HG03460 (cell line): ENCODE data around the gene DSTN.

Experiments
- ATAC-seq: cut with Tn5 transposase; IDR thresholded peaks from one replicate; pipeline ENCODE4 v1.9.1; 2021; ENCODE audit not compliant: unreplicated experiment

Gene DSTN

DNA sequence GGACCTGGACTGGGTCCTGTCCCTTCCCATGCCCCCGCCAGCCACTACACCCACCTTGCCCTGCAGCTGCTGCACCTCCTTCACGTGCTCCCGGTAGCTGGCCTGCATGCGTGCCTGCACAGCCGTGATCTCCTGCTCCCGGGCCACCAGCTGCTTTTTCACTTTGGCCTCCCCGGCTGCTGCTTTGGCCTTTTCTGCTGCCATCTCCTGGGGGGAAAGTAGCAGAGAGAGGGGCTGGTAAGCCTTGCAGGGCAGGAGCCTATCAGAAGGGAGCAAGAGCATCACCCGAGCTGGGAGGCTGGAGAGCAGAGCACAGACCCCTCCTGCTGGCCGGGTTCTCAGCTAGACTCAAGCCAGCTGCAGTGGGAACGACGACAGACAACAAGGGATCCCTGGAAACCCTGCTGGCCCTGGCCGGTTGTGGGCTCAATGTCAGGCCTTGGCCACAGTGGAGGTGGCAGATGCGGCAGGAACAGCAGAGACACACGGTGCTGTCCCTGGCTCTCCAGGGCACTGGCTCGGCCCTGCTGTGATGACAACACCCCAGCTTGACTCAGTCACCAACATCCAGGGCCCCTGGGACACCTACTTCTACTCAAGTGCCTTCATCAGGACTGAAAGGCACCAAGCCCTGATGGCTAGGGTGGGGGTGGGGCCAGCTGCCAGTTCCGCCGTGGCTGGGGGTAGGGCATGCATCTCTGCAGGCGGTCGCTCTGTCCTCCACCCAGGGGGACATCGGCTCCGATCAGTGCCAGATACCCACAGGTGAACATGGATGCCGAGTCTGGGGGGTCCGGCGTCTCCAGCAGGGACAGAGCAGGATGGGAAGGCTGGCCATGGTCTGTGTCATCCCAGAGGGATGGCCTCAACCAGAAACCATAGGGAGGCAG is 66.9 kb downstream of the DSTN start:
- no peak for ATAC-seq

- no peak for ATAC-seq
Observed at GRCh38 chr20:17637413-17637780, 67.5 kb downstream of the DSTN start.

DNA sequence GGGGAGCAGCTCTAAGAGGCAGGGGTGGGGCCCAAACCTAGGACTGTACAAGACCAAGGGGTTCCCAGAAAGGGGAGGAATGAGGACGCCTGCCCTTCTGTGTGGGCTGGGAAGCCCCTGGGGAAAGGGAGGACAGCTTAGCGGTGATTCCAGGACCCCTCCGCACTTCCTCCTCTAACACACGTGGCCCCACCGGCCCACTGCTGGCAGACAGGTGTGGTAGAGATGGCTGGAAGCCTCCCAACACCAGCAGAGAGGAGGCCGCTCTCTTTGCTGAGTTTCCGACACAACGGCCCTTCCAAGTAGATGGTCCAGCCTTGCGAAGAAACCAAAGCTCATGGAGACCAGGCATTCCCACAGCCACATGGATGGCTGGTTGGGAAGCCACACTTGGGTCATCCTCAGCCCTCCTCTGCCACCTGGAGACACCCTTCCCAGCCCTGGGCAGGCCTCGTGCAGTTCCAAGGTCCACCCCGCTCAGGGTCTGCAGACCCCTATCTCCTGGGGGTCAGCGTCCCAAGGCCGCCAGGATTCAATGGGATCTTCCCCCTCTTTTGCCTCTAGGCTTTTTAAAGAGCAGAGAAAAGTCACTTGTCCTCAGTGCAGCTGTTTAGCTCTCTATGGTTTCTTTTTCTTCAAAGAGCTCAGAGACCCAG is 68.2 kb downstream of the DSTN start:
- no peak for ATAC-seq

DNA sequence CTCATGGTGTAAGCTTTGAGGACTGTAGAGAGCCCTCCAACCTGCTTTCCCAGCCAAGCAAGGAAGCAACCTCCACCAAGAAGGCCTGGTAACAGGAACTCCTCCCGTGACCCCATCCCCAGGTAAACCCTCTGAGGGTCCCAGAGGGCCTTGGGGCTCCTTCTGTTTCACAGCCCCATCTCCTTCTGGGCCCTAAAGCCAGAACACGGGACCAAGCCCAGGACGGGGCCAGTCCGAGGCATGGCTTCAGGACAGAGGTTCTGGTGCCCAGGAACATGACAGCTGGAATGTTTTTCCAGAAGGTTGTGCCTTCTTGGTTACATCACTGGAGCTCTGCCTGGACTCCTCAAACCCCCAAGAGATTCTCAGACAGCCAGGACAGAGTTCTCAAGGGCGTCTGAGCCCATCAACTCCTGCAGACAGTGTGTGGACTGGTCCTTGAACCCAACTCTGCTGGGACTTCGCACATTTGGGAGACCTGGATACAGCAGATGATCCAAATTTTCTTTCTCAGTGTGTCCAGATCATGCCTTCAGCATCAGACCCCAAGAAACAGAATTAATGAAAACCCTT is 69.0 kb downstream of the DSTN start:
- ATAC-seq: no peak

GRCh38 chr20:17640146-17640874 is 70.4 kb downstream of the DSTN start:
- no peak for ATAC-seq

DNA sequence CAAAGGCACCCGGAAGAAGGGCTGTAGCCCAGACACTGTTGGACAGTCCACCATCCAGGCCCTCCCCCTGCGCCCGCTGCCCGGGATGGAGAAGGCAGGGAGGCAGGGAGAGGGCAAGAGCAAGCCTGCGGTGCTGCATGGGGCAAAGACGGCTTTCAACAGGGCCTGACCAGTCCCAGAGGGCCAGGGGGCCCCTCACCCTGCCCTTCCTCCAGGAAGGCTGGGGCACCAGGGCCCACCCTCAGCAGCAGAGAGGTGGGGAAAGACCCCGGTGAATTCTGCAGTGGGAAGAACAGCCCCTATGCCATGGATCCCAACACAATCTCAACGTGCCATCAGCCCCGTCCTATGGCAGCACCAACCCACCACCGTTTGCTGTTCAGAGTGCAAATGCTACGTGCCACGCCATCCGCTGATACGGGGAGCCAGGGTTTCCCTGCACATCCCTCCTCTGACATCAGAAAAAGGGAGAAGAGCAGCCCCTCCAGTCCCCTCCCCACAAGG is 71.1 kb downstream of the DSTN start:
- ATAC-seq: no peak

DNA sequence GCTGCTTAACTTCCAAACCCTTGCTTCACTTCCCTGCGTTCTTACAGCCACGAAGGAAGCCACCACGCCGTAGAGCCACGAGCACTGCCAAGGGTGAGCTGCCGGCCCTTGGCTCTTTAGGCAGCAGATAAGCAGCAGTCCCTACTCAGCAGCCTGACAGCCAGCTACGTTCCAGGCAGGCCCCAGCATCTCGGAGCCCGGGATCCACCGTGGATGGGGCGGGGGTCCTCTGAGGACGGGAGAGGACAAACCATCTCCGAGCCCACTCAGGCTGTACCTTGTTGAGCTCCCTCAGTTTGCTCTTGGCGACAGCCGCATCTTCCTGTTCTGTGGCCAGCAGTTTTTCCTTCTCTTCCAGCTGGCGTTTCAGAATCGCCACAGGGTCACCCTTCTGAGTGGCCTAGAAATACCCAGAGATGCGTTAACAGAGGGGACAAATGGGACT is 71.7 kb downstream of the DSTN start:
- ATAC-seq: no peak

- ATAC-seq: no peak
Observed at GRCh38 chr20:17641993-17642392, 72.1 kb downstream of the DSTN start.

DNA sequence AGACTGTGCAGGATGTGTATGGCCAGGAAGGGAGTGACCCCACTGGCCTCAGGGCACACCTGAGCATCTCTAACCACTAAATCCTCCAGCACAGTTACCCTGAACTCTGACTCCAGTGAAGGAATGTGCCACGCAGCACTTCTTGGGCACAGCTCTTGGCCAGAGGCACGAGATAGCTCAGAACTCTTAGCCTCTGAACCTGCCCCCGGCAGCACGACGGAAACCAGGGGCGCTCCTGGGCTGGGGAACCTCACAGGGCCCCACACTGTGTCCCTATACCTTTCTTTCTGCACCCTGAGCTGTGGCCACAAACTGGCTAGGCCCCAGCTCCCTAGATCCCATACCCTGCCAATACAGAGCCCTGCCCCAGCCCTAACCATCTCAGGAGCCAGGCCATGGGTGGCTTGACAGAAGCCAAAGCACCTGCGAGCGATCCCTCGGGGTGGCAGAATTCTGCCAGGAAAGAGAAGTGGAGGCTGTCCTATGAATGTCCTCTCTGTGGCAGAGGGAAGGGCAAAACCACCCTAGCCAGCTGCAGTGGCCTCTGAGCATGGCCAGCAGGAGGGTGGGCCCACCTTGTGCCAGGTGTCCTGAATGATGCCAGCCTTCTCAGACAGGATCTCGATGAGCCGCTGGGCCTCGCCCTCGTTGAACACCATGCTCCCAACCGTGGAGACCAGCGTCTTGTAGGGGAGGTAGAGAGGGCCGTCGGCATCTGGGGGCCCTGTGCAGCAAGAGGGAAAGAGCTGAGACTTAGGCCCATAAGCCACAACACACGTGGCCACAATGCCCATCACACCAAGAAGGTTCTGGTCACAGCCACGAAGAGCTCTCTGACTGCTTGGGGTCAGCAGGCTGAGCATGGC is 72.8 kb downstream of the DSTN start:
- no peak for ATAC-seq

DNA sequence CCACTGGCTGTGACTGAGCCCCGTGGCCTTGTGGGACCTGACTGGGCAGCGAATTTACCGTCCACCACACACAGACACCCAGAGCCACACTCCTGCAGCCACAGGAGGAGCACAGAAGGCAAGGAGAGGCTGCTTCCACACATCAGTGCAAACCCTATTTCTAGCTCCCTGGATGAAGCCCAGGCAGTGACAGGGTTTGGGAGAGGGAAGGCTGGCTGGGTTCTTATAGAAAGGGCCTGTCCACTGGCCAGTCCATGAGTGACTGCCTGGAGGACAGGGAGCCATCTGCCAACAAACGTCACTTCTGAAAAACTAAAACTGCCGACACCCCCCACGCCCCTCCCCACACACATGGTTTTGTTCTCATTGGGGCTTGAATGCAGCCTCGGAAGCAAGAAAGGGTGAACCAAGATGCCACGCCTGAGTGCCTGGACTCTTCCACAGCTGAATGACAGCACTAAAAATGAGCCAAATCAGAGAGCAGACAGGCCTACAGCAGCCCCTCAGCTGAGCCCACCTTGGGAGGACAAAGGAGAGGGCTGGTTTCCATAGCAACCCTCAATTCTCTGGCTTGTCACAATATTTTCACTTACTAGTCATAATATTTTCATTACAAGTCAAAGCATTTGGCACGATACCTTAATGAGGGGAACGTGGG is 73.8 kb downstream of the DSTN start:
- ATAC-seq: no peak

- ATAC-seq: no peak
Observed at GRCh38 chr20:17644451-17644850, 74.6 kb downstream of the DSTN start.

DNA sequence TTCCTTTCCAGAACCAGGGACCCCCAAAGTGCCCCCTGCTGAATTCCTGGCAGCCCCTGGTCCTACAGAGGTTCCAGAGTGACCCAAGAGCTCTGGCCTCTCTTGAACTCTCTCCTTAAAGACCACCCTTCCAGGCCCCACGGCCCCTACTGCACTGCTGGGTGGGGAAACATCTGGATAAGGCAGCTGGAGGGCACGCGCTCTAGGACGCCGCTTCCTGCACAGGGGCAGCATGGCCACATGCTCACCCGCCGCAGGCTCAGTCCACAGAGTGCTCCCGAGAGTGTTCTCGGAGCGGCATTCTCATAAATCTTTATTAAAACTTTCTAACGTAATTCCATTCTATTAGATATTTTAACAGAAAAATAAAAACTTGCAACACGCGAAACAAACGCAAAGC is 75.1 kb downstream of the DSTN start:
- ATAC-seq: no peak

- no peak for ATAC-seq
Observed at GRCh38 chr20:17645546-17646208, 75.8 kb downstream of the DSTN start.

DNA sequence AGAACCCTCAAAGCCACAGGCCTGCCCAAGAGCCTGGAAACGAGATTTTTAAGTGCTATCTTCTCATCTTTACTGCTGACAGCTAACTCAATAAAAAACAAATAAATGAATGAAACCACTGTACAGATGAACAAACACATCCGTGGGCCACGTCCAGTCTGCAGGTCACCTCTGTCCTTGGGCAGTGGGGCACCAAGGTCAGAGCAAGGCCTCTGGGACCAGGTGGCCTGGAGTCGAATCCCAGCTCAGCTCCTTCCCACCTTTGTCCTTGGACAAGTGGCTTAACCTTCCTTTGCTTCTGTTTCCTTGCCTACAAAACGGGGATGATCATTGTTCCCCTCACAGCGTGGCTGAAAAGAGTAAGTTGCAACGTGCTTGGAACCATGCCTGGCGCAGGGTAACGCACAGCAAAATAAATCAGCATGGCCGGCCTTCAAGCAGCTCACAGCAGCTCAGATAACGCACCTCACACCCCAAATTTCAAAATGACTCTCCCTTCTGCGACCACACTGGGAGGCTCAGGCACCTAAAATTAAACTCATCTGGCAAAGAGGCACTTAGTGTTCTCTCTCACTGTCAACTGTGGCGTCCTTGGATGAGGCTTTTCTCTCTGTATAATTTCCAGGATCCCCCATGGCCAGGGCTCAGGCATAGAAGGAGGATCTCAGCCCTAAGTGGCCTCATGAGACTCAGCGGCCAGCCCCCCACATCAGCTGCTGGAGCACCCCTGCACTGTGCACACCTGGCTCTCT is 76.5 kb downstream of the DSTN start:
- ATAC-seq: no peak

GRCh38 chr20:17646961-17647301 is 77.1 kb downstream of the DSTN start:
- no peak for ATAC-seq

DNA sequence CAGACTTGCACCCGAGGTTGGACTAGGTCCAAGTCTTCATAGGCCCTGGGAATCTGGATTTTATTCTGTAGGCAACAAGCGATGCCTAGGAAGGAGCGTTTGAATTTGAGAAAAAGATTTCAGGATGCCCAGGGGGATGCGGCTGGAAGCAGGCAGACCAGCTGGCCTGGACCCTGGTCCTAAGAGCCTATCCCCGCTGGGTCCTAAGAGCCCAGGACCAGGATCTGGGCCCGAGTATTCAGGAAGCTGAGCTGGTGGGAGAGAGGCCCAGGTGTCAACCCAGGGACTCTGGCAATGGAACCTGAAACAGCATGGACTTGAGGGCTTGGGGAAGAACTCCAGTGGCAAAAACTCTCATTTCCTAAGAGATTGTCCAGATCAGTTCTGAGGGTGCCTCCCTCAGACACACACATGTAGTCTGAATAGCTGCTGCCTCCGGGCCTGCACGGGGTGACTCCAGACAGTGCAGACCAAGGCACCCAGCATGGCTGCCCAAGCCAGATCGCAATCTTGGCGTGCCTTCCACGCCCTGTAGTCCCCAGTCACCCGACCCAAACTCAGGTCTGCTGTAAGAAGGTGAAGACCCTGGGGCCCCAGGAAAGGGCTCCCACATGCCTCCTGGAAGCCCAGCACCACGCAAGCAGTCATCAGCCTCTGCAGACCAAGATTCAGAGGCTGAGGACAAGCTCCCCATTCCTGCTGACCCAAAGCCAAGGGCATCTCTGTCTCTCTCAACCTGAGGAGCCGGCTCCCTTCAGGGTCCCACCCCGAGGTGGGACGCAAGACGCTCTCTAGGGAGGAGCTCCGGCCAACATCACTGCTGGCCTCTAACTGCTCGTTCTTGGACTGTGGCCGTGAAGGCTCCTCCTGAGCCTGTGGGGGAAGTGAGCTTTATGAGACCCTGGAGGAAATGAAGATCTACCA is 77.8 kb downstream of the DSTN start:
- no peak for ATAC-seq

DNA sequence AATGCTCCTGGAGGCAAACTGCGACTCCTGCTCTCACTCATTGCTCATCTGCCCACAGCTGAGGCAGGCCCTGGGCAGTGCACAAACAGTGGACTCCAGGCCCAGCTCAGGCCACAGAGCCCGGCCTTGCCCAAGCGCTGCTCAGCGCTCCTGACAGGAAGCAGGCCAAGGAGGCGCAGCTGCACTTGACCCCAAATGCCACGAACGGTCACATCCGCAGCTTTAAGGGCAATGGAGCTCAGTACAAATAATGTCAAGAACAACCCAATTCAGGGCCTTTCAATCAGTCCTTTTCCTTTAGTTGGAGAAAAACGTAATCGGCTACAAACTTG is 78.4 kb downstream of the DSTN start:
- ATAC-seq: no peak
